Heart right ventricle (tissue), 16 donors: ENCODE measurements around the gene NXPH4. TPM values are rescaled to one million over a fixed set of nuclear protein-coding genes. Genes with fewer than 3 reads are reported as not detected.

Experiments used
- ATAC-seq, 8 donors: fragments of 200-7000 bp; cut with Tn5 transposase; one replicate each; pipeline ENCODE4 v1.9.1; 2020; ENCODE audit warnings: mild to moderate bottlenecking in 8 of 8, moderate library complexity in 8 of 8, moderate number of reproducible peaks in 1 of 8
- DNase-seq, 2 donors: peaks; one replicate each; pipeline ENCODE4 v3.0.0-alpha.2; 2020
- H3K27ac ChIP-seq, 10 donors: fragments of 200-600 bp; sonication (generic) in 2 of 10; one replicate each; pipeline versions ENCODE4 v1.5.0 to v1.8.0; 2020 to 2022; ENCODE audit warnings: mild to moderate bottlenecking in 3 of 10
- H3K27me3 ChIP-seq, 7 donors: fragments of 200-600 bp; one replicate each; pipeline ENCODE4 v1.8.0; 2021 to 2022; ENCODE audit warnings: mild to moderate bottlenecking in 2 of 7
- H3K36me3 ChIP-seq, 9 donors: fragments of 200-600 bp; sonication (generic) in 1 of 9; one replicate each; pipeline versions ENCODE4 v1.5.0 to v1.8.0; 2020 to 2022; ENCODE audit warnings: mild to moderate bottlenecking in 2 of 9
- H3K4me1 ChIP-seq, 9 donors: fragments of 200-600 bp; sonication (generic) in 1 of 9; one replicate each; pipeline versions ENCODE4 v1.5.0 to v1.8.0; 2020 to 2022; ENCODE audit warnings: mild to moderate bottlenecking in 4 of 9
- H3K4me3 ChIP-seq, 10 donors: fragments of 200-600 bp; sonication (generic) in 2 of 10; one replicate each; pipeline versions ENCODE4 v1.5.0 to v1.8.0; 2020 to 2022; ENCODE audit warnings: mild to moderate bottlenecking in 7 of 10, moderate library complexity in 2 of 10
- H3K9me3 ChIP-seq, 11 donors: fragments of 200-600 bp in 10 of 11; sonication (generic) in 2 of 11; one replicate each; pipeline versions ENCODE4 v1.5.0 to v1.8.0; 2013 to 2022; ENCODE audit warnings: mild to moderate bottlenecking in 2 of 11, control low read depth in 1 of 11, moderate library complexity in 1 of 11
- WGBS, 2 donors: extraction: QIAGEN DNeasy Blood & Tissue Kit; methylation state at CpG; one replicate each; pipeline ENCODE4 v1.1.7; 2013; ENCODE audit warnings: inconsistent platforms in 1 of 2; 5-methylcytosine and 5-hydroxymethylcytosine counted together
- intact Hi-C, 10 donors: fragments of 100-400 bp; cut with DNase I; formaldehyde crosslinking; loops; one replicate each; pipeline versions ENCODE4 v1.11.1 to v1.14.2; 2022
- polyA plus RNA-seq, 2 donors: library from polyadenylated mRNA; stranded (reverse); fragments of 200-250 nt; gene quantifications; one replicate each; pipeline ENCODE4 v1.2.3, GENCODE V29; 2013
- total RNA-seq, 10 donors: library from RNA; stranded (reverse); fragmentation: NEBNext Ultra II Directional in 3 of 10; extraction: Animal tissue kit (Norgen Biotek cat#: 25700) in 3 of 10; gene quantifications; one replicate each; pipeline versions ENCODE4 v1.2.1 to v1.2.4, GENCODE V29; 2021 to 2023
- TF ChIP-seq, protein P1 (sequence below), 9 donors: fragments of 200-600 bp; sonication (generic) in 2 of 9; IDR thresholded peaks; one replicate each; pipeline versions ENCODE4 v1.5.0 to v1.8.0; 2021 to 2022; ENCODE audit warnings: antibody characterized with exemption in 9 of 9, mild to moderate bottlenecking in 5 of 9, moderate library complexity in 1 of 9
- donor health status: Arrhythmogenic right ventricular cardiomyopathy.
- donor health status: ischemic (EF 13 %, LVEDD 7.1; RV severe dilation, severe dysfunction).
- donor health status: healthy with polysubstance abuse.
- donor health status: DM: no; HTN: yes; CAD: no.
- donor health status: DM: no; HTN: no; CAD: no.
- donor health status: ischemic (EF 25% LVEDD 6.9; RV normal size, moderate dysfunction).
- donor health status: ischemic (EF 25% LVEDD 5.7; RV mildly dilated, moderate dysfunction).
- donor health status: healthy.
- donor health status: DM: yes; HTN: yes; CAD: no.
- donor health status: Ischemic cardiomyopathy.
- donor health status: ischemic (EF 35%, LVEDD 5.7; RV mildly dilated, moderate dysfunction).
- donor health status: nonischemic (EF 11% LVEDD 7.7; RV severe dilation, severe dysfunction).
- donor health status: DM: yes; HTN: yes; CAD: no.
- donor health status: PGD.
- donor health status: ischemic (EF 29% LVEDD 5.4; RV normal size, mild dysfunction).
- donor health status: nonischemic (EF 23%, LVEDD 6.1; RV moderate dilation, normal function).

Gene NXPH4
- total and polyA plus RNA-seq, 12 donors, result 0.18 to 6.2 (median 1.8) TPM

DNA sequence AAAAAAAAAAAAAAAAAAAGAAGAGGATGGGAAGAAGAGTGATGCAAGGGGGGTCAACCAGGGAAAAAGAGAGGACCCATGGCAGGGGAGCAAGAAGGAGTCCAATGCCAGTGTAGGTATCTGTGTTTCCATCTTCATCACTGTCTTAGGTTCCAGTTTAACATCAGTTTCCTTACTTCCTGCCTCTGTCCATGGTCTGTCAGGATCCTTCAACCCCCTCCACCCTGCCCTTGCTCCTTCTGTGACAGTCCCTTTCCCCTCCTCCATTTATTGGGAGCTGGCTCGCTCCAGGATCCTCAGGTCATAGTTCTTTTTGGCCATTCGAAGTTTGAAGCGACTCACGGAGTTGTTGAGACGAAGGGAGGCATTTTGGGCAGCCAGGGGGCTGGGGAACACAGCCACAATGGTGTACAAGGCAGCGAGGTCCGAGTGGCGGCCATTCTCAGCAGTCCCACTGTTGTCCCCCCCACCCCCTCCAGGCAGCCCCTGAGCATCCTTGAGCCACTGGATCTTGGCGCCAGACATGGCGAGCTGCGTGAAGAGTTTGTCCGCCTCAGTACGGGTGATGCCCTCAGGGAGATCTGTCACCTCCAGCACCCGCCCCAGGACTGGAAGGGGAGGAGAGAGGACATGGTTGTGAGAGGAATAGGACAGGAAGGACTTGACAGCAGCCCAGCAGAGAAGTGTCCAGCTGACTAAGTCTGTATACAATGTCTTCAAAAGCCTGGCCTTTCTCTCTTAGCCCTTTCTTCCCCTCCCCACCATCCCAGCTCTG lies 38.1 kb downstream of the NXPH4 start:
- intact Hi-C loops, result no loop called here
- TF ChIP-seq, protein P1, sequence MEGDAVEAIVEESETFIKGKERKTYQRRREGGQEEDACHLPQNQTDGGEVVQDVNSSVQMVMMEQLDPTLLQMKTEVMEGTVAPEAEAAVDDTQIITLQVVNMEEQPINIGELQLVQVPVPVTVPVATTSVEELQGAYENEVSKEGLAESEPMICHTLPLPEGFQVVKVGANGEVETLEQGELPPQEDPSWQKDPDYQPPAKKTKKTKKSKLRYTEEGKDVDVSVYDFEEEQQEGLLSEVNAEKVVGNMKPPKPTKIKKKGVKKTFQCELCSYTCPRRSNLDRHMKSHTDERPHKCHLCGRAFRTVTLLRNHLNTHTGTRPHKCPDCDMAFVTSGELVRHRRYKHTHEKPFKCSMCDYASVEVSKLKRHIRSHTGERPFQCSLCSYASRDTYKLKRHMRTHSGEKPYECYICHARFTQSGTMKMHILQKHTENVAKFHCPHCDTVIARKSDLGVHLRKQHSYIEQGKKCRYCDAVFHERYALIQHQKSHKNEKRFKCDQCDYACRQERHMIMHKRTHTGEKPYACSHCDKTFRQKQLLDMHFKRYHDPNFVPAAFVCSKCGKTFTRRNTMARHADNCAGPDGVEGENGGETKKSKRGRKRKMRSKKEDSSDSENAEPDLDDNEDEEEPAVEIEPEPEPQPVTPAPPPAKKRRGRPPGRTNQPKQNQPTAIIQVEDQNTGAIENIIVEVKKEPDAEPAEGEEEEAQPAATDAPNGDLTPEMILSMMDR (IDR thresholded peaks at IDR 0.05), result no peak
- Histone ChIP-seq H3K4me1 (peaks cover under 1 to 17% (median 9%) of the 10 kb centered on the region in 9 donors), H3K9me3 (no peaks in the 10 kb centered on the region), H3K4me3 (no peak overlapping the region), H3K36me3 (peaks cover 0 to 60% (median 27%) of the 10 kb centered on the region in 9 donors), H3K27me3 (no peaks in the 10 kb centered on the region), H3K27ac (no peak overlapping the region)
- no peak for DNase-seq
- ATAC-seq, result no peak
- 89 to 95% methylated on average over 14 of the region's 14 CpGs for WGBS, 2 donors

- ATAC-seq (no peak), DNase-seq (no peak)
- peaks cover 0 to 28% (median 17%) of the 10 kb centered on the region in 9 donors for H3K4me1 ChIP-seq
- TF ChIP-seq, protein P1 (IDR thresholded peaks at IDR 0.05), result no peak
- H3K4me3 ChIP-seq, result no peak overlapping the region
- no peaks in the 10 kb centered on the region for H3K27me3 ChIP-seq
- no peaks in the 10 kb centered on the region for H3K9me3 ChIP-seq
- 83 to 89% methylated on average over 6 of the region's 6 CpGs for WGBS, 2 donors
- intact Hi-C loops, result no loop called here
- H3K36me3 ChIP-seq, result peaks cover 0 to 72% (median 27%) of the 10 kb centered on the region in 9 donors
- no peak overlapping the region for H3K27ac ChIP-seq
Measured at GRCh38 chr12:57255916-57256315, 39.3 kb downstream of the NXPH4 start.

- no peaks in the 10 kb centered on the region for H3K27me3 ChIP-seq
- peak overlapping the region in 9 of 10 donors; percentile 73 to 90 (median 83) for H3K27ac ChIP-seq
- H3K9me3 ChIP-seq, result no peaks in the 10 kb centered on the region
- H3K4me1 ChIP-seq, result peaks cover 6 to 61% (median 28%) of the 10 kb centered on the region in 9 donors
- peaks cover 0 to 90% (median 22%) of the 10 kb centered on the region in 9 donors for H3K36me3 ChIP-seq
- intact Hi-C loops, result no loop called here
- ATAC-seq (peak; percentile 79 to 90 (median 84)), DNase-seq (peak; percentile 71 to 73)
- no peak overlapping the region for H3K4me3 ChIP-seq
- TF ChIP-seq, protein P1 (IDR thresholded peaks at IDR 0.05), result no peak
- 47 to 58% methylated on average over 6 of the region's 6 CpGs for WGBS, 2 donors
Measured at GRCh38 chr12:57258977-57259970, 42.7 kb downstream of the NXPH4 start.

DNA sequence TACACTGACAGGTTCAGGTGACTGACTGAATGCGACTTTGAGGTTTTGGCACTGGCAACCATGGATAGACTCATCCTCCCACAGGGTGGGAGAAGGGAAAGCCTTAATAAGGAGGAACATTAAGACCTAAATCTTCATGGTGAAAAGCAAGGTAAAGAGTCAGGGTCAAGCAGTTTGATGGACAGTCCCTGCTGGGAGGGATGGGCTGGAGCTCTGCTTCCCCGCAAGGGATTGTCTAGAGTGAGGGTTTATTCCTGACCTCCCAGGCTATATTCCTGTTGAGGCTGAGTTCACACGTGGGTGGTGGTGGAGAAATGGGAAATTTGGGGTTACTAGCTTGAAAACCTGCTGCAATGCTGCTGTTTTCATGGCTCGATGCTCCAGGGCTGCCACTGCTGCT lies 43.8 kb downstream of the NXPH4 start:
- Histone ChIP-seq H3K36me3 (peaks cover 0 to 88% (median 22%) of the 10 kb centered on the region in 9 donors), H3K4me3 (no peak overlapping the region), H3K27me3 (no peaks in the 10 kb centered on the region), H3K9me3 (no peaks in the 10 kb centered on the region), H3K27ac (peak overlapping the region in 9 of 10 donors; percentile 73 to 90 (median 83)), H3K4me1 (peaks cover 6 to 70% (median 28%) of the 10 kb centered on the region in 9 donors)
- DNase-seq (no peak), ATAC-seq (peak in 1 of 8 donors; percentile 2)
- TF ChIP-seq, protein P1 (IDR thresholded peaks at IDR 0.05), result no peak
- intact Hi-C loops, result loop anchor here in 3 of 10 donors (5.0 kb wide), 2 partner anchors 192 to 197 kb away; partner anchors contain the start of genes GLI1 (in 1 of the 3) and INHBE (in 1 of the 3)
- 78 to 83% methylated on average over 4 of the region's 4 CpGs for WGBS, 2 donors
